Measurements from ENCODE around the gene ANGPTL7.

The ANGPTL7 gene

DNA sequence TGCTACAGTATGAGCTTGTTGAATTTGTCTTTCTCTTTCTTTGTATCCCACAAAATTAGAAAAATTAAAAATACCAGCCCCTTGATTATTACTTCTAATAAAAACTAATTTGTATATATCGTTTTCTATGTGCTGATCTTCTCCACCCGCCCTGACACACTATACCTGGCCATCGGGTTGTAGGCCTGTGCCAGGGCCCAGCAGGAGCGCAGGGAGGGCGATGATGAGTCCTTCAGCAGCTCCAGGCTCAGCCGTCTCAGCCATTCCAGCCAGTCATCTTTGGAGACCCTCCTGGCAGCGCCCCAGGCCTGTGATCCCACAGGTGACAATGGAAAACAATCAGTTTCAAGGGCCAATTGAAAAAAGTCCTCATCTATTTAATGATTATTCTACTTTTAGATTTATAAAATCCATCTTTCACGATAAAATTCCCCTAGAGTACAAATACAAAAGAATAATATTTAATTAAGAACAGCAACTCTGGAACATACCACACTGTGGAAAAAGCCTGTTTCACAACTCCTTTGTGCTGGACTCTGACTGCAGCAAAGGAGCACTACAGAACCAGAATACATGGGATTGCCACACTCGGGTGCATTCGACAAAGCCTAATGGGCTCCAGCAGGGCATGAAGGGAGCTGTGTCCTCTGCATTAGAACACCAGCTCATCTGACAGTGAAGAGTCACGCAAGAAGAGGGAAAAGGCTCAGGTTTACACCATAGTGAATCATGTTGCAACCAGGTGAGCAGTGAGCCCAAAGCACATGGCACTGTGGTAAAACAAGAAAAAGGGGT lies 15.4 kb downstream of the ANGPTL7 start:
- DNase-seq (no peak), ATAC-seq (no peak)

DNA sequence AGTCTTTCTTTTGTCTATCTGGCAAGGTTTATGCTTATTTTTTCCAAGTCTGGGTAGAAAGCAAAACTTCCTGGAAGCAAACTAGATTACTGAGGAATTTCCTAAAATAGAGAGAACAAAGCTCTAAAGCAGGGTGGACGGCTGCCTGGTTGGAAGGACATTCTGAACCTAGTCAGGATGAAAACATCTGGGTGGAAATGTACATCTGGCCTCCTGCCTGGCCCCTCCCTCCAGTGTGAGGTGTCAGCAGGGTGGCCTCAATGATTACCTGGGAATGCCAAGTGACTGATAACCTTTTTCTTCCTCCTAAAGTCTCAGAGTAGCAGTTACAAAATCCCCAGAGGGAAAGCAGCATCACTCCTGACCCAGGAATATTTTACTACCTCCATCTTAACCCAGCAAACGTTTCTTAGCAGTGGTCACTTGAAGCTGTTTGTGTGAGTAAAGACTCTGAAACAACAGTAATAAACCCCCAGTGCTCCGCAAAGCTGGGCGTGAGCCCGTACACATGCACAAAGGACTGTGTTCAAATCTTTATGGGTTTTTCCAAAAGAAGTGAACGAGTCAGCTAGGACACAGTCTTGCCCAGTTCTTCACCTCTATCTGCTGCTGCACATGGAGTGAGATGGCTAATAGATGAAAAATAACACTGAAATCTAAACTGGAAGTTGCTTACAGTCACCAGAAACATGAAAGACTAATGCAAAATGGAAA lies 18.9 kb downstream of the ANGPTL7 start:
- no peak for ATAC-seq
- no peak for DNase-seq

DNA sequence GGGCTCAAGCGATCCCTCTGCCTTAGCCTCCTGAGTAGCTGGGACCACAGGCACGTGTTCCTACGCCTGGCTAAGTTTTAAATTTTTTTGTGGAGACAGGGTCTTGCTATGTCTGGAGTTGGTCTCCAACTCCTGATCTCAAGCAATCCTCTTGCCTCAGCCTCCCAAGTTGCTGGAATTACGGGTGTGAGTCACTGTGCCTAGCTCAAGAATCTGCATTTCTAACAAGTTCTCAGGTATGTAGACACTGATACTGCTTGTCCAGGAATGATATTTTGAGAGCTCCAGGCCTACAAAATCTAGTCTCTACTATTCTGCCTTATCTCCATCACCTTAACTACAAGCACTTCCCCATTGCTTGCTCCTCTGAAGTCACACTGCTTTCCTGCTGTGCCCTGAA lies 22.3 kb downstream of the ANGPTL7 start:
- DNase-seq: no peak
- ATAC-seq: no peak

DNA sequence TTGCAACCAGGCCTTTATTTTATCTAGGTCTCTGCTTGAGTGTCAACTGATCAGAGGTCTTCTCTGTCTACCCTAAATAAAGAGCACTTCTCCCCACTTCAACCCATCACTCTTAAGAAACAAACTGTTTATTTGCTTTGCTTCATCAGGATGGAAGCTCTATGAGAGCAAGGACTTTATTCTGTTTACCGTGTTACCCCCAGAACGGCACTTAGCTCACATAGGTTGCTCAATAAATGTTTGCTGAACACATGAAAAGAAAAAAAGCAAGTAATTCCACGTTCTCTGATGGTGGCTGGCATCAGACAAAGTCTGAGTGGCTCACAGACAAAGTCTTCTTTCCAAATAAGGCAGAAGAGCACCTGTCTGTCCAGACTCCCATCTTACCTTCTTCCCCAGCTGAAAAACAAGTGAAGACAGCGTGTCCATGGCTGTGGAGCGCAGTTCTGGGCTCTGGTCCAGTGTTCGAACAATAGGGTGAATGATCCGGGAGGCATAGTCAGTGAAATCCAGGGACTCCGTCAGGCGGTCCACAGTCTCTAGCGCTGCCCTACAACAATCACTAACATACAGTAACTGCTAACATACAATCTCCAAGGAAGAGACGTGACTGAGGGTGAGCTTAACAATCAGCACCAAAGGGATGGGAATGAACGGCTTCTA lies 22.9 kb downstream of the ANGPTL7 start:
- ATAC-seq: no peak
- no peak for DNase-seq

DNA sequence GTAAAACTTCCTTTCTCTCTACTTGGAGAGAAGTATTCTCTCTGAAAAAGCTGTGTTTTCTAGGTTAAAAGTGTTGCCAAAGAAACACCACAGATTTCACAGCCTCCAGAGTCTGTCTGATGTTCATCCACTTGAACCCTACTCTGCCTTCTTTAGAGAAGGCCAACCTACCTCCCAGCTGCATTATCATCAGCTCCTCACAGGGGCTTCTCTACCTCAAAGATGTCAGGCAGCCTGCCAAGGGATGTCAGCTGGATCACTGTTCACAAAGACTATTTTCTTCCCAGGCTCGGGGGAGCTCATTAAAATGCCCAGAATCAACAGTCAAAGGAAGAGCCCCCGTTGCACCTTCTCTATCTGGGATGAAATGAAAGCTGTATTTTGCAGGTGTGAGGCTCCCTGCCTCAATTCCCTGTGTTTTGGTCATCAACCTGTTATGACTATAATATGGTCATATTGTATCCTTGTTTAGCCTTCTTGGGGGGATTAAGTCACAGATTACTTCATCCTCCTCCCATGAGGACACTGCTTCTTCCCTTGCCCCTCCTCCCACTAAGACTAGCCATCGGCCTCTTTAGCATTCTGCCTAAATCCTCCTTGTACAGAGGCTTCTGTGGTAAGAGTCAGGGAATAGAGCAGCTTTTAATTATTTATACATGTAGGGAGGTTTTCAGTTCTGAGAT lies 25.7 kb downstream of the ANGPTL7 start:
- no peak for ATAC-seq

DNA sequence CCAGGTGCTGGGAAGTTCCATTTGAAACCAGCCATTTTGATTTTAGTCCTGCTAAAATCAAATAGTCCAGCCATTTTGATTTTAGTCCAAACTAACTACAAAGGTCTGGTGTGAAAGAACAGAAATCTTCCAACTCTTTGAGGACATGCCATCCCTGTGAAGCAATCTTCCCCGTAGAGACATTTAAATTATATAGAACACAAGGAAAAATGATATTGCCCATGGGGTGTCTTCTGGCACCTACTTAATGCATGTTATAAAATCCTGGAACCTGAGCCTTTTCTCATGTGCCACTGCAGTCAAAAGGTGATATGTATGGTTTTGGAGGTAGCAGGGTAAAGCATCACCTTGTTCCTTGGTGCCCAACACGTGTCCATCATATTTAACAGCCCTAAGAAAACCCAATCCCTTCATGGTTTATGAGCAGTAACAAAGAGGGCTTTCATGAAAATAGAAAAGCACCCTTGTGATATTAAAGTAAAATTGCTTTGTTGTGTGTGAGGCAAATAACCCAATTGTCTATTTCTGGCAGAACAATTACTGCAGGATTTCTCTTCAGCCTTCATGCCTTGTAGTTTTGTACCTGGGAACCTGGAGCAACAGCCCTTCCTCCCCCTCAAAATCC lies 26.3 kb downstream of the ANGPTL7 start:
- DNase-seq (no peak), ATAC-seq (no peak)

More for the DNA sequence above, 25.7 kb downstream of the ANGPTL7 start:
- no peak for DNase-seq

DNA sequence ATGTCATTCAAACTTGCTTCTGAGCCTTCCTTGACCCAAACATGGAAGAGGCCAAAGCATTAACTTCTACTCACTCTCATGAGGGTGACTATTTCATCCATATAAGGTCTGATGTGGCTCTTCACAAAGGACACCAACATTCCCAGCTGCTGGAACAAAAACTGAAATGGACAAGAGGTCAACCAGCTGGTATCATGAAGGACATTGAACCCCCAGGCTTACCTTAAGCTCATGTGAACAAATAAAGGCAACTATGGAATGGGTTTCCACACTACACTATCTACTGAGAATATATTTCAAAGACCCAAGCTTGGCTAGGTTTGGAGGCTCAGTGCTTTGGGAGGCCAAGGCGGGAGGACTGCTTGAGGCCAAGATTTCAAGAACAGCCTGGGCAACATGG lies 26.9 kb downstream of the ANGPTL7 start:
- ATAC-seq: no peak
- DNase-seq: no peak

DNA sequence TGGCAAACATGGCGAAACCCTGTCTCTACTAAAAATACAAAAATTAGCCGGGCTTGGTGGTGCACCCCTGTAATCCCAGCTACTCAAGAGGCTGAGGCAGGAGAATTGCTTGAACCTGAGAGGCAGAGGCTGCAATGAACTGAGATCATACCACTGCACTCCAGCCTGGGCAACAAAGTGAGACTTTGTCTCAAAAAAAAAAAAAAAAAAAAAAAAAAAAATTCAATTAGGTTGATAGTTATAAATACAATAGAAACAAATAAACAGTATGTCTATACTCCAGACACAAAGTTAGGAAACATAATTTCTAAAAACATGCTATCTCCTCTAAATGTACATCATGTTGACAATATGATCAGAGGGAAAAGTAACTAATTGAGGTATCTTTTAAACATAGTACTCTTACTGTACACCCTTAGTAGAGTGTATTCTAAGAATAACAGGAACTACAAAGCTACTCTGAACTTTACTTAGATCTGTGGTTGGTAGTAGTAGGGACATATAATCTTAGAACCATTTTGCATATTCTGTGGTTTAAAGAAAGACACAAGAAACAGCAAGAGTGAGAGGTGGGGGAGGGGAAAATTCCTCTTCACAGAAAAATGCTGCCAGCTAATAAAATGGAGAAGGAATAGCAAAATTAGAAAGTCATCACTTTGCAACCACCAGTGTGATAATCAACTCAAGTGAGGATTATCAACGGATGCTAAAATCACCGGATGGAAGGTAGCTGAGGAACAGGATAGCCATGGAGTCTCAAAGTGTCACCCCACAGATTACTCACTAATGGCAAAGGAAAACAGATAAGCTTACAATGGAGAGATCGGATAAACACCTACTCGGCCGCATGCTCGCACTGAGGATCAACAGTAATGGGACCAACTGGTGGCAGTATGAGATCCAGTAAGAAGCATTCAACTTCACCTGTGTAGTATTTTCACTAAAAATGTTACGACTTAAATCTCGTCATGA lies 38.2 kb downstream of the ANGPTL7 start:
- ATAC-seq: no peak
- no peak for DNase-seq

DNA sequence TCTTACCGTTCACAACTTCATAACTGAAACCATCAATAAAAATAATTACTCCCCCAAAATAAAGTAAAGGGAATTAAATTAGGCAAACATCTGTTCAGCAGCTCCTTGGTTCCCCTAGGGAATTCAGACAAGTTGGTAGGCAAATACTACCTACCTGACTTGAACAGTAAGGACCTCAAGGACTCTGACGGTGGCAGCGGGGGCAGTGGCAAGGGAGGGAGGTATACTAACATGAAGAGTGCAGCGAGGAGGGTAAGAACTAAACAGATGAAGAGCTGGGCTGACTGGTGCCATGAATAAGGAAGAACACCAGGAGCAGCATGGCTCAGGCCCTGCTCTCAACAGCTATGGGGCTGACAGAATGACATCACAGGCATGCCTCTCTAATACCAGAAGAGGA lies 40.0 kb downstream of the ANGPTL7 start:
- DNase-seq: no peak
- no peak for ATAC-seq

- ATAC-seq (no peak), DNase-seq (no peak)
Measured at GRCh38 chr1:11233208-11233607, 44.1 kb downstream of the ANGPTL7 start.

GRCh38 chr1:11237356-11237755 lies 48.2 kb downstream of the ANGPTL7 start:
- no peak for ATAC-seq
- DNase-seq: no peak

DNA sequence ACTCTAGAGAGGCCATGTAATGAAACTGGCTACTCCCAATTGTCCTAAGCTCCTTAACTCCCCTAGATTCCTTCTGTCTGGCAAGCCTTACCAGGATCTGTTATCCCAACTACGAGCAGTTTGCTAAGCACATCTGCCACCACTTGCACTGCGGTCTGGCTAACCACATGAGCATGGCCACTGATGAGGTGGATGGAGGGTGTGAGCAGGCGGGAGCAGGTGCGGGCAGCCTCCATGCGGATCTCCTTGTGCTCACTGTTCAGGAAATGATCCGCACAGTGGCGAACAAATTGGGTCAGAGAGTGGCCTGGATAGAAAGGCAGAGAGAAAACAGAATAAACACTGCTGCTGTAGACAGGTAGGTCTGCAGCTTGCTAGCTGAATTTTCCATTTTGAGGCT lies 49.2 kb downstream of the ANGPTL7 start:
- DNase-seq (no peak), ATAC-seq (no peak)

GRCh38 chr1:11245248-11245647 lies 56.1 kb downstream of the ANGPTL7 start:
- DNase-seq (no peak), ATAC-seq (no peak)

Measured in stimulated activated naive CD8-positive, alpha-beta T cell treated with anti-CD3 and anti-CD28 coated beads, Interleukin-15, Interleukin-2, amounts not matched to agents 100 U/mL and 50 U/mL, for 24 hours (primary cell).